K562 (cell line): ENCODE data around the gene NAE1. TPM values are rescaled to one million over a fixed set of nuclear protein-coding genes. Genes with fewer than 3 reads are reported as not detected.
A peak's percentile ranks its signal among the peaks of the same experiment; 100 is the strongest.

Experiments
- ELF1 ChIP-seq: fragments of 200-800 bp; sonication (Bioruptor generic); IDR thresholded peaks from 2 replicates; pipeline ENCODE4 v1.6.1; 2016; ENCODE audit warnings: missing genetic modification characterization, missing compliant biosample characterization
- HDAC6 ChIP-seq: IDR thresholded peaks from 2 replicates; pipeline ENCODE4 v1.6.1; 2012; ENCODE audit warnings: low read depth, mild to moderate bottlenecking, control low read depth, inconsistent platforms, low read length, moderate library complexity
- HMBOX1 ChIP-seq: sonication (generic); IDR thresholded peaks from 2 replicates; pipeline ENCODE4 v1.6.1; 2016
- HMGN3 ChIP-seq: IDR thresholded peaks from 2 replicates; pipeline ENCODE4 v1.6.1; 2011; ENCODE audit warnings: borderline replicate concordance, low read depth, mild to moderate bottlenecking, mixed read lengths, low read length; ENCODE audit not compliant: insufficient read length; ENCODE audit errors: extremely low read depth
- L3MBTL2 ChIP-seq: fragments of 450-650 bp; IDR thresholded peaks from 2 replicates; pipeline ENCODE4 v1.6.1; 2016; ENCODE audit warnings: mild to moderate bottlenecking, moderate library complexity
- NR2C2 ChIP-seq, 2 experiments: fragments of 200-800 bp in 1 of 2; sonication (Bioruptor generic) in 1 of 2; sonication (generic) in 1 of 2; formaldehyde crosslinking in 1 of 2; IDR thresholded peaks; 2 replicates each; pipeline versions ENCODE4 v1.6.1 to v1.8.0; 2016 to 2022; ENCODE audit warnings: mild to moderate bottlenecking in 1 of 2, missing compliant biosample characterization in 1 of 2, missing genetic modification characterization in 1 of 2, missing genetic modification reagents in 1 of 2
- RREB1 ChIP-seq: fragments of 250-450 bp; sonication (Bioruptor Pico); IDR thresholded peaks from 2 replicates; pipeline ENCODE4 v1.4.0; 2020
- TFAM ChIP-seq: fragments of 250-450 bp; sonication (Bioruptor Pico); conservative IDR thresholded peaks from 2 replicates; pipeline ENCODE4 v1.5.0; 2021; ENCODE audit warnings: mild to moderate bottlenecking, moderate library complexity
- UBTF ChIP-seq, 2 experiments: IDR thresholded peaks; 2 replicates each; pipeline ENCODE4 v1.6.1; 2012; ENCODE audit warnings: improper control_type of control experiment in 2 of 2, low read depth in 2 of 2, low read length in 2 of 2, borderline replicate concordance in 1 of 2
- ZBTB5 ChIP-seq: fragments of 450-650 bp; IDR thresholded peaks from 2 replicates; pipeline ENCODE4 v1.6.1; 2017; ENCODE audit warnings: antibody characterized with exemption
- ZKSCAN3 ChIP-seq: fragments of 250-450 bp; sonication (Bioruptor Pico); IDR thresholded peaks from 2 replicates; pipeline ENCODE4 v1.4.0; 2020
- ZNF3 ChIP-seq: fragments of 250-450 bp; sonication (Bioruptor Pico); IDR thresholded peaks from 2 replicates; pipeline ENCODE4 v1.5.0; 2021; ENCODE audit warnings: mild to moderate bottlenecking, moderate library complexity
- ZNF764 ChIP-seq: fragments of 250-450 bp; sonication (Bioruptor Pico); IDR thresholded peaks from 2 replicates; pipeline ENCODE4 v1.4.0; 2020; ENCODE audit warnings: low read depth, mild to moderate bottlenecking, moderate library complexity
- ZNF766 ChIP-seq: fragments of 200-800 bp; sonication (Bioruptor generic); conservative IDR thresholded peaks from 2 replicates; pipeline ENCODE4 v1.6.1; 2016; ENCODE audit warnings: missing genetic modification characterization, missing compliant biosample characterization
- polyA plus RNA-seq, 8 experiments: library from polyadenylated mRNA; depleted of rRNA in 4 of 8; stranded (reverse) in 5 of 8; unstranded in 3 of 8; fragments of >200 nt; fragmentation: Nextera tagmentation in 2 of 8; fragmentation: Illumina TruSeq in 1 of 8; extraction: Ambion mirVana in 2 of 8; extraction: Trizol in 1 of 8; gene quantifications; 2 replicates each; pipeline versions ENCODE4 v1.2.1 to v1.2.3, GENCODE V29; 2011 to 2014; ENCODE audit warnings: inconsistent platforms in 1 of 8, missing spikeins in 1 of 8
- total RNA-seq, 7 experiments: library from RNA; depleted of rRNA in 6 of 7; stranded (reverse); fragments of >200 nt in 6 of 7; fragmentation: Illumina TruSeq in 2 of 7; extraction: Trizol in 2 of 7; gene quantifications; 2 replicates each; pipeline versions ENCODE4 v1.2.1 to v1.2.3, GENCODE V29; 2011 to 2021; ENCODE audit warnings: low replicate concordance in 1 of 7

The NAE1 gene
- total and polyA plus RNA-seq, 9 of the 15 experiments (the other 6 are each of a cell fraction or from before 2014, with no cell fraction given): 165 to 294 (median 230) TPM

GRCh38 chr16:66872943-66873684, 42.3 kb upstream of the NAE1 start (continued):
- TF ChIP-seq RREB1 (no peak), TFAM (CRISPR knock-in tag) (no peak), ZNF764 (CRISPR knock-in tag) (no peak), L3MBTL2 (peak; percentile 97), NR2C2 (CRISPR knock-in tag; IDR thresholded peaks at IDR 0.05) (no peak), NR2C2 (tag; IDR thresholded peaks at IDR 0.05) (0 out of 2 replicates have a peak, but pooled peaks have one; percentile 37), HDAC6 (no peak), UBTF (IDR thresholded peaks at IDR 0.05; ENCODE audit: borderline replicate concordance in 1 of 2, low read depth in 2 of 2, low read length in 2 of 2) (peak; percentile 40 to 75; a peak in 2 of 4 replicates), HMBOX1 (0 out of 2 replicates have a peak, but pooled peaks have one; percentile 12), ZNF3 (CRISPR knock-in tag) (no peak), HMGN3 (peak; percentile 89), ELF1 (no peak), ZKSCAN3 (CRISPR knock-in tag) (no peak), ZBTB5 (no peak), ZNF766 (no peak)
